HCT116 (cell line): Measurements from ENCODE around the gene CYP51A1. TPM values are rescaled to one million over a fixed set of nuclear protein-coding genes. Genes with fewer than 3 reads are reported as not detected.

Source experiments
- ATAC-seq: fragments of 200-7000 bp; cut with Tn5 transposase; 2 replicates; pipeline ENCODE4 v1.9.1; 2020; ENCODE audit warnings: mild to moderate bottlenecking, moderate library complexity
- BruUV-seq: library from RNA; stranded (reverse); fragments of 400-500 nt; replicated peaks from 2 replicates; lab custom pipeline; 2021; lab: Mats Ljungman, UMichigan
- CTCF ChIA-PET: fragments of 300-600 bp; sonication (Branson Sonifier 250); formaldehyde crosslinking; loops from one replicate; lab custom pipeline; 2021; ENCODE audit warnings: antibody characterized with exemption; lab: Charles Lee
- POLR2A ChIA-PET: fragments of 300-600, 350-600 bp; sonication (Branson Sonifier 250); formaldehyde crosslinking; loops from one replicate; lab custom pipeline; 2021; ENCODE audit warnings: antibody characterized with exemption; lab: Charles Lee
- RAD21 ChIA-PET, 2 experiments: fragments of 300-600 bp; sonication (Branson Sonifier 250); formaldehyde crosslinking; loops; one replicate each; lab custom pipeline; 2023; ENCODE audit warnings: low total read pairs in 2 of 2; ENCODE audit not compliant: uncharacterized antibody in 2 of 2, unreplicated experiment in 2 of 2, low non-redundant PET in 1 of 2; lab: Charles Lee
- DNase-seq: peaks from one replicate; pipeline ENCODE4 v3.0.0-alpha.2; 2010; ENCODE audit warnings: low read depth, low spot score
- H2AFZ ChIP-seq: fragments of 200-600 bp; shearing (Covaris generic), sonication (generic); 2 replicates; pipeline ENCODE4 v1.6.1; 2017; ENCODE audit warnings: low read depth, mixed run types, mixed read lengths, antibody characterized with exemption, low read length; ENCODE audit not compliant: poor library complexity, severe bottlenecking
- H3K27ac ChIP-seq: 2 replicates; pipeline ENCODE4 v1.5.1; 2012; ENCODE audit warnings: low read depth, low read length
- H3K27me3 ChIP-seq: fragments of 200-600 bp; sonication (generic); 2 replicates; pipeline ENCODE4 v1.6.1; 2016; ENCODE audit warnings: mixed run types, low read length, mixed read lengths; ENCODE audit not compliant: insufficient read depth
- H3K36me3 ChIP-seq, 2 experiments: fragments of 200-500 bp in 1 of 2; fragments of 200-600 bp in 1 of 2; sonication (Bioruptor generic) in 1 of 2; sonication (generic) in 1 of 2; 2 replicates each; pipeline versions ENCODE4 v1.5.1 to v1.6.1; 2014 to 2016; ENCODE audit warnings: low read length in 2 of 2, inconsistent platforms in 1 of 2, mixed read lengths in 1 of 2, mixed run types in 1 of 2; ENCODE audit not compliant: insufficient read depth in 2 of 2, control insufficient read depth in 1 of 2
- H3K4me1 ChIP-seq, 2 experiments: fragments of 200-600 bp in 1 of 2; sonication (generic) in 1 of 2; 2 replicates each; pipeline versions ENCODE4 v1.5.1 to v1.6.1; 2012 to 2017; ENCODE audit warnings: low read length in 2 of 2, inconsistent platforms in 1 of 2, mild to moderate bottlenecking in 1 of 2, mixed read lengths in 1 of 2, mixed run types in 1 of 2, moderate library complexity in 1 of 2; ENCODE audit not compliant: insufficient read depth in 2 of 2, control insufficient read depth in 1 of 2
- H3K4me2 ChIP-seq: fragments of 200-600 bp; sonication (generic); 2 replicates; pipeline ENCODE4 v1.6.1; 2017; ENCODE audit warnings: mixed run types, low read length, mixed read lengths
- H3K4me3 ChIP-seq, 2 experiments: fragments of 200-600 bp in 1 of 2; sonication (generic) in 1 of 2; replicated peaks in 1 of 2; 2 replicates each; pipeline ENCODE4 v1.5.1; 2011 to 2016; ENCODE audit warnings: low read length in 2 of 2, control low read depth in 1 of 2, low read depth in 1 of 2, mild to moderate bottlenecking in 1 of 2, mixed read lengths in 1 of 2, mixed run types in 1 of 2
- H3K79me2 ChIP-seq: fragments of 200-600 bp; sonication (generic); 2 replicates; pipeline ENCODE4 v1.6.1; 2017; ENCODE audit warnings: mild to moderate bottlenecking, mixed run types, low read length, moderate library complexity, mixed read lengths; ENCODE audit not compliant: insufficient read depth
- H3K9ac ChIP-seq: fragments of 200-600 bp; sonication (generic); 2 replicates; pipeline ENCODE4 v1.6.1; 2016; ENCODE audit warnings: low read length, mixed read lengths
- H3K9me2 ChIP-seq: fragments of 200-600 bp; sonication (generic), shearing (Covaris generic); 2 replicates; pipeline ENCODE4 v1.6.1; 2017; ENCODE audit warnings: mixed run types, mild to moderate bottlenecking, moderate library complexity; ENCODE audit not compliant: insufficient read depth
- H3K9me3 ChIP-seq, 2 experiments: fragments of 200-500 bp in 1 of 2; fragments of 200-600 bp in 1 of 2; sonication (Bioruptor generic) in 1 of 2; sonication (generic) in 1 of 2; 2 replicates each; pipeline ENCODE4 v1.6.1; 2014 to 2017; ENCODE audit warnings: low read length in 2 of 2, mixed read lengths in 2 of 2, inconsistent platforms in 1 of 2, low read depth in 1 of 2, mild to moderate bottlenecking in 1 of 2, mixed run types in 1 of 2, moderate library complexity in 1 of 2; ENCODE audit not compliant: control insufficient read depth in 1 of 2, insufficient read depth in 1 of 2
- H4K20me1 ChIP-seq: fragments of 200-600 bp; sonication (generic), shearing (Covaris generic); 2 replicates; pipeline ENCODE4 v1.6.1; 2017; ENCODE audit warnings: mixed run types, mild to moderate bottlenecking, moderate library complexity; ENCODE audit not compliant: insufficient read depth
- CBX3 ChIP-seq: IDR thresholded peaks from 2 replicates; pipeline ENCODE4 v1.6.1; 2012; ENCODE audit warnings: low read depth
- CEBPB ChIP-seq: IDR thresholded peaks from 2 replicates; pipeline ENCODE4 v1.6.1; 2012; ENCODE audit warnings: low read depth
- CTCF ChIP-seq, 3 experiments: fragments of 200-600 bp in 1 of 3; sonication (generic) in 1 of 3; IDR thresholded peaks in 2 of 3; conservative IDR thresholded peaks in 1 of 3; 2 replicates each; pipeline ENCODE4 v1.5.1; 2012 to 2017; ENCODE audit warnings: low read depth in 2 of 3, low read length in 2 of 3, antibody characterized with exemption in 1 of 3, borderline replicate concordance in 1 of 3, control low read depth in 1 of 3, mild to moderate bottlenecking in 1 of 3, mixed read lengths in 1 of 3, mixed run types in 1 of 3, moderate library complexity in 1 of 3; ENCODE audit not compliant: insufficient read depth in 1 of 3
- EGR1 ChIP-seq: IDR thresholded peaks from 2 replicates; pipeline ENCODE4 v1.6.1; 2012; ENCODE audit warnings: low read depth
- ELF1 ChIP-seq: IDR thresholded peaks from 2 replicates; pipeline ENCODE4 v1.6.1; 2012; ENCODE audit warnings: low read depth, borderline replicate concordance
- EZH2 ChIP-seq: fragments of 200-600 bp; sonication (generic); IDR thresholded peaks from 2 replicates; pipeline ENCODE4 v1.6.1; 2017; ENCODE audit warnings: antibody characterized with exemption, mixed run types
- EZH2phosphoT487 ChIP-seq: fragments of 200-600 bp; IDR thresholded peaks from 2 replicates; pipeline ENCODE4 v1.6.1; 2018; ENCODE audit warnings: antibody characterized with exemption, borderline replicate concordance
- FOSL1 ChIP-seq: IDR thresholded peaks from 2 replicates; pipeline ENCODE4 v1.6.1; 2012; ENCODE audit warnings: low read depth
- POLR2A ChIP-seq: IDR thresholded peaks from 2 replicates; pipeline ENCODE4 v1.7.0; 2011; ENCODE audit warnings: borderline replicate concordance; ENCODE audit not compliant: insufficient read depth, insufficient read length; ENCODE audit errors: extremely low read depth
- POLR2AphosphoS5 ChIP-seq: IDR thresholded peaks from 2 replicates; pipeline ENCODE4 v1.6.1; 2011; ENCODE audit warnings: mild to moderate bottlenecking, low read depth, low read length, moderate library complexity
- RAD21 ChIP-seq: IDR thresholded peaks from 2 replicates; pipeline ENCODE4 v1.6.1; 2012; ENCODE audit warnings: low read depth, mild to moderate bottlenecking
- SIN3A ChIP-seq: IDR thresholded peaks from 2 replicates; pipeline ENCODE4 v1.6.1; 2012; ENCODE audit warnings: low read depth
- SP1 ChIP-seq: IDR thresholded peaks from 2 replicates; pipeline ENCODE4 v1.6.1; 2012; ENCODE audit warnings: low read depth
- TCF7L2 ChIP-seq: IDR thresholded peaks from 2 replicates; pipeline ENCODE4 v1.7.0; 2011; ENCODE audit warnings: borderline replicate concordance, inconsistent platforms; ENCODE audit not compliant: insufficient read depth, insufficient read length; ENCODE audit errors: extremely low read depth
- ZFX ChIP-seq: fragments of 450-650 bp; IDR thresholded peaks from 2 replicates; pipeline ENCODE4 v1.6.1; 2017
- ZNF274 ChIP-seq: fragments of 200-500 bp; sonication (Bioruptor generic); IDR thresholded peaks from 2 replicates; pipeline ENCODE4 v1.6.1; 2014; ENCODE audit warnings: mild to moderate bottlenecking, low read depth, low read length, inconsistent platforms
- intact Hi-C: fragments of 100-400 bp; cut with micrococcal nuclease; formaldehyde crosslinking; loops from 2 replicates; pipeline ENCODE4 v1.10.0; 2022
- total RNA-seq: library from RNA; stranded (reverse); gene quantifications from one replicate; pipeline ENCODE4 v1.2.1, GENCODE V29; 2021; ENCODE audit not compliant: unreplicated experiment
- TF ChIP-seq, protein P1 (sequence below): IDR thresholded peaks from 2 replicates; pipeline ENCODE4 v1.6.1; 2011; ENCODE audit warnings: mild to moderate bottlenecking, low read length, moderate library complexity; ENCODE audit not compliant: insufficient replicate concordance; ENCODE audit errors: extremely low read depth
- TF ChIP-seq, protein P2 (sequence below): IDR thresholded peaks from 2 replicates; pipeline ENCODE4 v1.6.1; 2012
- TF ChIP-seq, protein P3 (sequence below): IDR thresholded peaks from 2 replicates; pipeline ENCODE4 v1.6.1; 2012

Gene CYP51A1
- total RNA-seq, 1 experiment from 2014 or later: 85.7 TPM

DNA sequence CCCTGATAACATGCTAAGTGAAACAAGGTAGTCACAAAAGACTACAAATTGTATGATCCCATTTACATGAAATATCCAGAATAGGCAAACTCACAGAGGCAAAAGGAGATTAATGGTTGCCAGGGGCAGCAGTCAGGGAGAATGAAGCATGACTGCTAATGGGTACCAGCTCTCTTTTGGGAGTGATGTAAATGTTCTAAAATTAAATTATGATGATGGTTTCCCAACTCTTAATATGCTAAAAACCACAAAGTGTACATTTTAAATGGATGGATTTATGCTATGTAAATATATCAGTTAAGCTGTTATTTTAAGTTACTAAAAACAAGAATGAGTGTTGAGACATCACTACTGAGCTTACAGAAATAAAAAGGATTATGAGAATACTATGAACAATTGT is 12.6 kb downstream of the CYP51A1 start:
- BruUV-seq: no TSS peak
- no peak for ATAC-seq
- POLR2A ChIA-PET: interaction anchor here (1.1 kb wide), 1 partner anchor 12 kb away, joined by 3 read pairs; no protein-coding TSS in a partner anchor
- DNase-seq: no peak
- intact Hi-C loops: no loop called here
- CTCF ChIA-PET: no interaction called here
- H3K27me3 ChIP-seq: no peaks in the 10 kb centered on the region
- no peaks in the 10 kb centered on the region for H4K20me1 ChIP-seq
- TF ChIP-seq ELF1 (no peak), ZFX (no peak), CTCF (IDR thresholded peaks at IDR 0.05 in 2 of 3, conservative IDR thresholded peaks at IDR 0.05 in 1 of 3; ENCODE audit: borderline replicate concordance in 1 of 3, insufficient read depth in 1 of 3, low read depth in 2 of 3, low read length in 2 of 3) (no peak), CBX3 (no peak), SIN3A (no peak), POLR2A (no peak), RAD21 (no peak), EGR1 (no peak), EZH2phosphoT487 (no peak), POLR2AphosphoS5 (no peak), CEBPB (no peak), FOSL1 (no peak), TCF7L2 (no peak), ZNF274 (no peak), SP1 (no peak), EZH2 (no peak)
- TF ChIP-seq, protein P1, sequence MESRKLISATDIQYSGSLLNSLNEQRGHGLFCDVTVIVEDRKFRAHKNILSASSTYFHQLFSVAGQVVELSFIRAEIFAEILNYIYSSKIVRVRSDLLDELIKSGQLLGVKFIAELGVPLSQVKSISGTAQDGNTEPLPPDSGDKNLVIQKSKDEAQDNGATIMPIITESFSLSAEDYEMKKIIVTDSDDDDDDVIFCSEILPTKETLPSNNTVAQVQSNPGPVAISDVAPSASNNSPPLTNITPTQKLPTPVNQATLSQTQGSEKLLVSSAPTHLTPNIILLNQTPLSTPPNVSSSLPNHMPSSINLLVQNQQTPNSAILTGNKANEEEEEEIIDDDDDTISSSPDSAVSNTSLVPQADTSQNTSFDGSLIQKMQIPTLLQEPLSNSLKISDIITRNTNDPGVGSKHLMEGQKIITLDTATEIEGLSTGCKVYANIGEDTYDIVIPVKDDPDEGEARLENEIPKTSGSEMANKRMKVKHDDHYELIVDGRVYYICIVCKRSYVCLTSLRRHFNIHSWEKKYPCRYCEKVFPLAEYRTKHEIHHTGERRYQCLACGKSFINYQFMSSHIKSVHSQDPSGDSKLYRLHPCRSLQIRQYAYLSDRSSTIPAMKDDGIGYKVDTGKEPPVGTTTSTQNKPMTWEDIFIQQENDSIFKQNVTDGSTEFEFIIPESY: no peak
- TF ChIP-seq, protein P2, sequence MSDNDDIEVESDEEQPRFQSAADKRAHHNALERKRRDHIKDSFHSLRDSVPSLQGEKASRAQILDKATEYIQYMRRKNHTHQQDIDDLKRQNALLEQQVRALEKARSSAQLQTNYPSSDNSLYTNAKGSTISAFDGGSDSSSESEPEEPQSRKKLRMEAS: no peak
- TF ChIP-seq, protein P3, sequence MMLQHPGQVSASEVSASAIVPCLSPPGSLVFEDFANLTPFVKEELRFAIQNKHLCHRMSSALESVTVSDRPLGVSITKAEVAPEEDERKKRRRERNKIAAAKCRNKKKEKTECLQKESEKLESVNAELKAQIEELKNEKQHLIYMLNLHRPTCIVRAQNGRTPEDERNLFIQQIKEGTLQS: no peak
- TF ChIP-seq, all 23 proteins: peak for 0
- no peak overlapping the region for H3K27ac ChIP-seq
- peaks cover 31 to 32% of the 10 kb centered on the region in 2 experiments; a peak in 3 of 4 replicates for H3K36me3 ChIP-seq
- H3K9ac ChIP-seq: no peak overlapping the region
- no peaks in the 10 kb centered on the region for H3K9me3 ChIP-seq
- no peak overlapping the region for H3K4me3 ChIP-seq
- no peak overlapping the region for H2AFZ ChIP-seq
- H3K79me2 ChIP-seq: peaks cover 50% of the 10 kb centered on the region
- no peaks in the 10 kb centered on the region for H3K4me1 ChIP-seq
- RAD21 ChIA-PET: no interaction called here
- H3K4me2 ChIP-seq: no peak overlapping the region
- H3K9me2 ChIP-seq: no peaks in the 10 kb centered on the region
